Karpas-422 (cell line): ENCODE data around the gene MAEL. TPM values are rescaled to one million over a fixed set of nuclear protein-coding genes. Genes with fewer than 3 reads are reported as not detected.
A peak's percentile ranks its signal among the peaks of the same experiment; 100 is the strongest.

Experiments
- DNase-seq: peaks from one replicate; pipeline ENCODE4 v3.0.0-alpha.2; 2015
- H2AFZ ChIP-seq: fragments of 200-600 bp; sonication (generic); 2 replicates; pipeline ENCODE4 v1.6.1; 2014; ENCODE audit warnings: antibody characterized with exemption, low read length, mixed read lengths
- H3K27ac ChIP-seq: fragments of 200-600 bp; sonication (generic); 2 replicates; pipeline ENCODE4 v1.5.1; 2014; ENCODE audit warnings: mild to moderate bottlenecking, low read length, moderate library complexity
- H3K27me3 ChIP-seq: fragments of 200-600 bp; sonication (generic); 2 replicates; pipeline ENCODE4 v1.6.1; 2014; ENCODE audit warnings: low read length, mixed read lengths
- H3K36me3 ChIP-seq: fragments of 200-600 bp; sonication (generic); 2 replicates; pipeline ENCODE4 v1.6.1; 2014; ENCODE audit warnings: low read length, mixed read lengths; ENCODE audit not compliant: insufficient read depth
- H3K4me1 ChIP-seq: fragments of 200-600 bp; sonication (generic); 2 replicates; pipeline ENCODE4 v1.6.1; 2014; ENCODE audit warnings: mild to moderate bottlenecking, low read length, mixed read lengths
- H3K4me2 ChIP-seq: fragments of 200-600 bp; sonication (generic); 2 replicates; pipeline ENCODE4 v1.6.1; 2014; ENCODE audit warnings: low read length, low read depth, mild to moderate bottlenecking; ENCODE audit not compliant: poor library complexity, severe bottlenecking
- H3K4me3 ChIP-seq: fragments of 200-600 bp; sonication (generic); 2 replicates; pipeline ENCODE4 v1.5.1; 2014; ENCODE audit warnings: mild to moderate bottlenecking, antibody characterized with exemption, low read length, mixed read lengths
- H3K79me2 ChIP-seq: fragments of 200-600 bp; sonication (generic); 2 replicates; pipeline ENCODE4 v1.6.1; 2014; ENCODE audit warnings: mild to moderate bottlenecking, low read length, mixed read lengths
- H3K9ac ChIP-seq: fragments of 200-600 bp; sonication (generic); 2 replicates; pipeline ENCODE4 v1.6.0; 2014; ENCODE audit warnings: low read length
- H3K9me2 ChIP-seq: fragments of 200-600 bp; sonication (generic), shearing (Covaris generic); replicated peaks from 2 replicates; pipeline ENCODE4 v1.6.0; 2014; ENCODE audit warnings: mild to moderate bottlenecking, low read length, moderate library complexity; ENCODE audit not compliant: insufficient read depth
- H3K9me3 ChIP-seq: fragments of 300-700, 200-600 bp; sonication (generic); 2 replicates; pipeline ENCODE4 v1.6.1; 2014; ENCODE audit warnings: low read length, mixed read lengths
- H4K20me1 ChIP-seq: fragments of 200-600 bp; sonication (generic); 2 replicates; pipeline ENCODE4 v1.6.1; 2014; ENCODE audit warnings: mild to moderate bottlenecking, antibody characterized with exemption, low read length, low read depth; ENCODE audit not compliant: insufficient read depth
- small RNA-seq: library from RNA; depleted of rRNA; stranded (forward); fragments of <200 nt; gene quantifications from one replicate; pipeline ENCODE3, GENCODE V24; 2014
- total RNA-seq: library from RNA; depleted of rRNA; stranded (reverse); fragments of >200 nt; shearing (Covaris generic); gene quantifications from 2 replicates; pipeline ENCODE4 v1.2.3, GENCODE V29; 2014; ENCODE audit warnings: low replicate concordance; rRNA removed

Gene MAEL
- total RNA-seq, 1 experiment from 2014 or later = 0.63 TPM

DNA sequence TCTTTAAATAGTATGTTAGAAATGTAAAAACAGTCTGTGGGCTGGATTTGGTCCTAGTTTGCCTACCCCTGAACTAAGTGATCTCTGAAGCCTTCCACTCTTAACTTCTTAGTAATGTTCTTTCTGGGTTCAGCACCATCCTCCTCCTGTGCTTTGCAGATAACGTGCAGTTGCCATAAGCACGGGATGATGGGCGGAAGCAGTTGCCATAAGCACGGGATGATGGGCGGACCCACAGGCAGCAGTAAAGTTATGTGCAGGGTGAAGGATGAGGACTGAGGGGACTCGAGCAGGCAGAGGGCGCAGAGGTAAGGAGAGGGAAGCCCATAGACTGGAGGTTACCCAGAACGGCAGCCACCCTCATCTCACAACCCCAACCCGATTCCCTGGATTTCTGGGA lies 75.5 kb downstream of the MAEL start:
- H2AFZ ChIP-seq = no peak overlapping the region
- H3K4me1 ChIP-seq = peaks cover 8% of the 10 kb centered on the region; the same call in 1 of the 2 replicates
- no peaks in the 10 kb centered on the region for H3K79me2 ChIP-seq
- H4K20me1 ChIP-seq = no peaks in the 10 kb centered on the region
- DNase-seq = no peak
- no peaks in the 10 kb centered on the region for H3K27me3 ChIP-seq
- H3K27ac ChIP-seq = no peak overlapping the region
- no peaks in the 10 kb centered on the region for H3K9me3 ChIP-seq
- no peaks in the 10 kb centered on the region for H3K9me2 ChIP-seq
- H3K4me2 ChIP-seq = no peak overlapping the region
- no peaks in the 10 kb centered on the region for H3K36me3 ChIP-seq
- no peak overlapping the region for H3K9ac ChIP-seq
- no peak overlapping the region for H3K4me3 ChIP-seq

GRCh38 chr1:167065471-167065870 lies 76.4 kb downstream of the MAEL start:
- H4K20me1 ChIP-seq = no peaks in the 10 kb centered on the region
- no peak overlapping the region for H3K27ac ChIP-seq
- no peaks in the 10 kb centered on the region for H3K9me3 ChIP-seq
- no peak overlapping the region for H3K9ac ChIP-seq
- no peaks in the 10 kb centered on the region for H3K79me2 ChIP-seq
- no peak overlapping the region for H3K4me3 ChIP-seq
- H3K4me1 ChIP-seq = peaks cover 6% of the 10 kb centered on the region; the same call in 1 of the 2 replicates
- no peak overlapping the region for H3K4me2 ChIP-seq
- no peak overlapping the region for H2AFZ ChIP-seq
- H3K36me3 ChIP-seq = no peaks in the 10 kb centered on the region
- no peaks in the 10 kb centered on the region for H3K27me3 ChIP-seq
- H3K9me2 ChIP-seq = no peaks in the 10 kb centered on the region
- DNase-seq = no peak

- Histone ChIP-seq H3K9me3 (no peaks in the 10 kb centered on the region), H3K9me2 (no peaks in the 10 kb centered on the region), H3K4me2 (peak overlapping the region; percentile 68), H3K9ac (peak overlapping the region; percentile 55; the same call in 1 of the 2 replicates), H3K36me3 (no peaks in the 10 kb centered on the region), H4K20me1 (no peaks in the 10 kb centered on the region), H2AFZ (peak overlapping the region; percentile 44; the same call in 1 of the 2 replicates), H3K79me2 (no peaks in the 10 kb centered on the region), H3K27ac (no peak overlapping the region), H3K4me1 (peaks cover 4% of the 10 kb centered on the region; the same call in 1 of the 2 replicates), H3K27me3 (no peaks in the 10 kb centered on the region), H3K4me3 (no peak overlapping the region; the same call in 1 of the 2 replicates)
- peak; percentile 90 for DNase-seq
These were observed 77.4 kb downstream of the MAEL start for GRCh38 chr1:167066333-167067122.

DNA sequence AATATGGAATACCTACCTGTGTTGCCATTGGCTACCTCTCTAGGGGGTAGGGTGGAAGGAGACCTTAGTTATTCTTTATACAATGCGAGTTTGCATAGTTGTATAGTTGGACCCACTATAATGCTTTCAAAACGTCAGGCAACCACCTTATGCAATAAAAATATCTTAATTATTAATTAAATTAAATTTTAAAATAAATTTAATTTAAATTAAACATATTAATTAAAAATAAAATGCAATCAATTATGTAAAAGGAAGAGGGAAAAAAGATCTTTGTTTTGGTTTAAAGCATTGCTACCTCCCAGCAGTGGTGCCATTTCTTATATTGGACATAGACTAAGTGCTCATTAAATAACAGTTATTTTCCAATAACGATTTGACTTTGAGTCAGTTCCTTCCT lies 78.8 kb downstream of the MAEL start:
- Histone ChIP-seq H3K4me2 (no peak overlapping the region), H3K9me3 (no peaks in the 10 kb centered on the region), H3K27ac (no peak overlapping the region), H3K9me2 (no peaks in the 10 kb centered on the region), H3K4me3 (no peak overlapping the region), H2AFZ (no peak overlapping the region), H3K36me3 (no peaks in the 10 kb centered on the region), H3K4me1 (peaks cover 4% of the 10 kb centered on the region; the same call in 1 of the 2 replicates), H3K9ac (no peak overlapping the region), H4K20me1 (no peaks in the 10 kb centered on the region), H3K79me2 (no peaks in the 10 kb centered on the region), H3K27me3 (no peaks in the 10 kb centered on the region)
- no peak for DNase-seq

DNA sequence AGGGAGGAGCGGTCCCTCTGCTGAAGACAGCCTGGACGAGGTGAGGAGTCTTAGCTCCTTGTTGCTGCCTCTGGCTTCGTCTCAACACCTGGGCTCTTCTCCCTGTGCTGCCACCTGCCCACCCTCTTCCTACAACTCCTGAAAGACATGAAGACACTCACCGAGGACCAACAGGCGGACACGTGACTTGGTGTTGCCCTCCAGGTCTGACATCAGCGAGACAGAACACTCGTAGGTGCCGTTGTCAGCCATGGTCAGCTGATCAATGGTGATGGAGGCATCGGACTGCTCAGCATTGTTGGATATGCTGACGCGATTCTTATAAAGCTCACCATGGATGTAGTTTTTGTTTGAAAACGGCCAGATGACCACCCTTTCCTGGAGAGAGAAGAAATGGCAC lies 79.7 kb downstream of the MAEL start:
- Histone ChIP-seq H3K79me2 (no peaks in the 10 kb centered on the region), H4K20me1 (no peaks in the 10 kb centered on the region), H3K9me2 (no peaks in the 10 kb centered on the region), H3K4me2 (no peak overlapping the region), H3K36me3 (no peaks in the 10 kb centered on the region), H3K27ac (no peak overlapping the region), H2AFZ (no peak overlapping the region), H3K4me1 (peaks cover 4% of the 10 kb centered on the region; the same call in 1 of the 2 replicates), H3K9me3 (no peaks in the 10 kb centered on the region), H3K4me3 (no peak overlapping the region), H3K27me3 (no peaks in the 10 kb centered on the region), H3K9ac (no peak overlapping the region)
- DNase-seq = no peak

DNA sequence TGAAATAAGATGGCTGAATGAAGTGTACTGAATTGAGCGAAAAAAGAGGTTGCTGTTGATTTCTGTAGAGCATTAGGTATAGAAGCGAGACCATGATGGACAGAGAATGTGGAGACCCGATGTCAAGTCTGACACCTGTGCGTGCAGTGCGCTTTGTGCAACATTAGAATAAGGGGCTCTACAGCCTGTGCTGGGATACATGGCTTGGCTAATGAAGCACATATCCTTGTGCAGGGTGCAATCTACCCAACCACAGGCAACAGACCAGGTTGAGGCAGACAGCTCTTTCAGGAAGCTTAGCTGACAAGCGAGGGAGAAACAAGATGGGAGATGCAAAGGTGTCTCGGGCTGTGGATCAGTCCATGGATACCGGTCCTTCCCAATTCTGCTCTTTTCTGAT lies 82.2 kb downstream of the MAEL start:
- H3K27me3 ChIP-seq = no peaks in the 10 kb centered on the region
- peak; percentile 39 for DNase-seq
- H3K9me2 ChIP-seq = no peaks in the 10 kb centered on the region
- H3K9ac ChIP-seq = no peak overlapping the region
- no peaks in the 10 kb centered on the region for H3K9me3 ChIP-seq
- H2AFZ ChIP-seq = no peak overlapping the region
- H3K36me3 ChIP-seq = no peaks in the 10 kb centered on the region
- peaks cover 2% of the 10 kb centered on the region; the same call in 1 of the 2 replicates for H3K4me1 ChIP-seq
- H3K79me2 ChIP-seq = no peaks in the 10 kb centered on the region
- H3K4me2 ChIP-seq = no peak overlapping the region
- no peak overlapping the region for H3K27ac ChIP-seq
- H4K20me1 ChIP-seq = no peaks in the 10 kb centered on the region
- no peak overlapping the region for H3K4me3 ChIP-seq

Small RNAs within 50 kb of the gene (small RNA-seq; reads per million reads assigned to genes)
- gene RNA5SP65 = 0.71 reads per million, percentile 20 among the genes with 10 or more reads in this experiment

Other genes starting within 250 kb of the MAEL start
- 44.7 and 45.7 TPM in 2 replicates for gene POGK, start 149.8 kb upstream of the MAEL start, total RNA-seq
- gene TADA1, start 113.0 kb upstream of the MAEL start, total RNA-seq = 14.1 and 26.6 TPM in 2 replicates
- 8.0 and 30.7 TPM in 2 replicates for gene ILDR2, start 13.7 kb upstream of the MAEL start, total RNA-seq
- gene GPA33, start 101.1 kb downstream of the MAEL start, total RNA-seq = 0.07 TPM in 1 of 2 replicates, not detected in the other
- gene STYXL2, start 104.8 kb downstream of the MAEL start, total RNA-seq = not detected in 2 replicates
- gene POU2F1, start 231.6 kb downstream of the MAEL start, total RNA-seq = 17.2 and 43.2 TPM in 2 replicates